HG02759 (cell line): ENCODE measurements around the gene MYH10.
"Not testable (repeated sequence)": the region's sequence is repeated elsewhere in the genome, so short reads cannot be mapped to it uniquely, and the experiment has no call there.

Source experiments
- ATAC-seq: cut with Tn5 transposase; IDR thresholded peaks from one replicate; pipeline ENCODE4 v1.9.1; 2021; ENCODE audit warnings: mild to moderate bottlenecking, moderate library complexity; ENCODE audit not compliant: unreplicated experiment

The MYH10 gene

GRCh38 chr17:8558144-8558543 is 72.4 kb downstream of the MYH10 start:
- ATAC-seq, result no peak

GRCh38 chr17:8557176-8557806 is 73.2 kb downstream of the MYH10 start:
- no peak for ATAC-seq

GRCh38 chr17:8556074-8556473 is 74.5 kb downstream of the MYH10 start:
- no peak for ATAC-seq

GRCh38 chr17:8555062-8555461 is 75.5 kb downstream of the MYH10 start:
- ATAC-seq, result no peak

GRCh38 chr17:8552577-8553320 is 77.8 kb downstream of the MYH10 start:
- ATAC-seq, result no peak

GRCh38 chr17:8542599-8543502 is 87.7 kb downstream of the MYH10 start:
- ATAC-seq, result no peak

- ATAC-seq, result not testable (repeated sequence)
These were observed 90.5 kb downstream of the MYH10 start for GRCh38 chr17:8539976-8540375.

GRCh38 chr17:8537734-8538133 is 92.8 kb downstream of the MYH10 start:
- ATAC-seq, result no peak

- no peak for ATAC-seq
These were observed 95.9 kb downstream of the MYH10 start for GRCh38 chr17:8534498-8535188.

- ATAC-seq, result no peak
These were observed 98.5 kb downstream of the MYH10 start for GRCh38 chr17:8532021-8532420.

- ATAC-seq, result no peak
These were observed 107.9 kb downstream of the MYH10 start for GRCh38 chr17:8522577-8522976.

- ATAC-seq, result no peak
These were observed 109.5 kb downstream of the MYH10 start for GRCh38 chr17:8520981-8521380.

- ATAC-seq, result no peak
These were observed 111.7 kb downstream of the MYH10 start for GRCh38 chr17:8518850-8519249.

- ATAC-seq, result no peak
These were observed 112.2 kb downstream of the MYH10 start for GRCh38 chr17:8518326-8518725.

- no peak for ATAC-seq
These were observed 115.7 kb downstream of the MYH10 start for GRCh38 chr17:8514801-8515200.

GRCh38 chr17:8506145-8506544 is 124.4 kb downstream of the MYH10 start:
- no peak for ATAC-seq

- no peak for ATAC-seq
These were observed 125.9 kb downstream of the MYH10 start for GRCh38 chr17:8504460-8505207.

- no peak for ATAC-seq
These were observed 126.7 kb downstream of the MYH10 start for GRCh38 chr17:8503807-8504206.

GRCh38 chr17:8503368-8503767 is 127.2 kb downstream of the MYH10 start:
- no peak for ATAC-seq

- ATAC-seq, result no peak
These were observed 128.4 kb downstream of the MYH10 start for GRCh38 chr17:8502126-8502525.
